Measurements from ENCODE around the gene ABLIM3.
A peak's percentile ranks its signal among the peaks of the same experiment; 100 is the strongest.

Gene ABLIM3

GRCh38 chr5:149217803-149218155 is 76.5 kb downstream of the ABLIM3 start:
- no peak for DNase-seq (ENCODE audit: low read depth in 3 of 3)

DNA sequence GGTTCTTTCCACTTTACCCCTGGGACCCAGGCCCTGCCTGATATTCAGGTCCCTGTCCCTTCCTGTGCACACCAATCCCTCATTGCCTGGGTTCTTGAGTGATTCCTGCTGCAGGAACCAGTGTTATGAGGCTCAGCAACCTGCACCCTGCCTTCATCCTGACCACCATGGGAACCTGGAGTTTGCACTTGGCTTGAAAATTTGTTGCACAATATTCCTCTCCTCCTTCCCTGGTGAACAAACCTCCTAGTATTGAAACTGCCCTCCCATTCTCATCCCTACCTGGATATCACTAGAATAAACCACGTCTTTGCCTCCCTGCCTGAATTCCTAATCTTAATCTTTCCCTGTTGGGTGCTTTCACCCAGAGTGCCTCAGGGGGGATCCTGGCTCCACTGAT is 78.3 kb downstream of the ABLIM3 start:
- no peak for DNase-seq (ENCODE audit: low read depth in 3 of 3)

GRCh38 chr5:149220750-149221149 is 79.5 kb downstream of the ABLIM3 start:
- DNase-seq (ENCODE audit: low read depth in 3 of 3), result no peak

GRCh38 chr5:149221326-149221725 is 80.0 kb downstream of the ABLIM3 start:
- DNase-seq (ENCODE audit: low read depth in 3 of 3), result no peak

DNA sequence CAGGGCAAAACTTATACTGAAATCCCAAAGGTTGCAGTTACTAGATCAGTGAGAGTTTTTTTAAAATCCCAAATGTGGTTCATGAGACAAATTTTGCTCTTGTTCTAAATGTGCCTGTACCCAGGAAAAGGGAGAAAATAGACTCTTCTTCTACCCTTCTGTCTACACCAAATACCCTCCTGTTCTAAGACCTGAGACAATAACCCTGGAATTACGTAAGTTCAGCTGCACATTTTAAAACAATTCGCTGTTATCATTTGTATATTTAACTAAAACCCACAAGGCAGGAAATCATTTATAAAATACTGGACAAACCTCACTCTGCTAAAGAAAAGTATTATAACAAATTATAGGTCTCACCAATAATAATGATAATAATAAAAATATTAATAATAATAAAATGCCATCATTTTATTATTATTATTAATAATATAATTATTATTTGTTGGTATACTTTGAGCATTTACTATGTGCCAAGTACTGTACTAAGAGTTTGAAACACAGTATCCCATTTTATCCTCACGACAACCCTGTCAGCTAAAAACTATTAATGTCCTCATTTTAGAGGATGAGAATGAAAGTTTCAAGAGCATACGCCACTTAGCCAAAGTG is 80.5 kb downstream of the ABLIM3 start:
- DNase-seq (ENCODE audit: low read depth in 3 of 3), result no peak

GRCh38 chr5:149223081-149223848 is 82.0 kb downstream of the ABLIM3 start:
- DNase-seq (ENCODE audit: low read depth in 3 of 3), result no peak

DNA sequence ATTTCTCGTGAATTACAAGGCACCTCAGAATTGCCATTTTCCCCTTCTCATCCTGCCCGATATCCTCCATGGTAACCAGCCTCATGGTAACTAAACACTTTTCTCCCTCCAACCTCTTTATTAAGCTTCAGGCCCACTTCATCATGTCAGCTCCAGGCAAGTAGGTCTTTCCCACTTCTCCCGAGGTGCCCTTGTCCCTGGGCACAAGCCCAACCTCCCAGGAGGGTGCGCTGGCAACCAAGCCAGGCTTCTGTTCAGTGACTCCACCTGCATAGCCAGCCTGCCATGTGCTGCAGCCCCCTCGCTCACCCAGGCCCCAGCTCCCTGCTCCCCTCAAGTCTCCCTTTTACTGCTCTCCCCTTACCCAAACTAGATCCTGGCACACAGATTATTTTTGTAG is 83.0 kb downstream of the ABLIM3 start:
- DNase-seq (ENCODE audit: low read depth in 3 of 3), result no peak

DNA sequence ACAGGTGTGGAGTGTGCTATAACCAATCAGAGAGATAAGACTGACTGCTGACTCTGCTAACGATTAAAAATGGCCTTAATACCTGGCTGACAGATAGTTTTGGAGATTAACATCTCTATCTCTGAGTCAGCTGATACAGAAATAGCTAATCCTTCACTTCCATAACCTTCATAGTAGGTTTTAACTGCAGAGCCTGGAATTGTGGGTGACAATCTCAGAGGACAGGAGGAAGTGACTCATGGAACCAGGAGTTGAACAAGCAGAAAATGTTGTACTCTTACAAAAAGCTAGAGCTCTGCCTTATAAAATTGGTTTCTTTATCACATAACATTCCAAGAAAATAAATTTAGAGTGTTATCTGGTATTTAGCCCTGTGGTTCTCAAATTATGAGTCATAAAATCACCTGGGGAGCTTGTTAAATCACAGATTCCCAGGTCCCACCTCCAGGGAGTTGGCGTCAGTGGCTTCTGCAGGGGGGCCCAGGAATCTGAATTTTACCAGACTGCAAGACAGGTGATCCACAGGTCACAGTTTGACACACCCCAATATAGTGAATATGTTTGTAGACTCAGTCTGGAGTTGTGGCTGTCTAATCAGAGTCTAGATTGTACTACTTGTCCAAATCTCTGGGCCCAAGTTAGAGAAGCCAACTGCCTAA is 86.0 kb downstream of the ABLIM3 start:
- no peak for DNase-seq (ENCODE audit: low read depth in 3 of 3)

GRCh38 chr5:149228618-149229297 is 87.5 kb downstream of the ABLIM3 start:
- no peak for DNase-seq (ENCODE audit: low read depth in 3 of 3)

DNA sequence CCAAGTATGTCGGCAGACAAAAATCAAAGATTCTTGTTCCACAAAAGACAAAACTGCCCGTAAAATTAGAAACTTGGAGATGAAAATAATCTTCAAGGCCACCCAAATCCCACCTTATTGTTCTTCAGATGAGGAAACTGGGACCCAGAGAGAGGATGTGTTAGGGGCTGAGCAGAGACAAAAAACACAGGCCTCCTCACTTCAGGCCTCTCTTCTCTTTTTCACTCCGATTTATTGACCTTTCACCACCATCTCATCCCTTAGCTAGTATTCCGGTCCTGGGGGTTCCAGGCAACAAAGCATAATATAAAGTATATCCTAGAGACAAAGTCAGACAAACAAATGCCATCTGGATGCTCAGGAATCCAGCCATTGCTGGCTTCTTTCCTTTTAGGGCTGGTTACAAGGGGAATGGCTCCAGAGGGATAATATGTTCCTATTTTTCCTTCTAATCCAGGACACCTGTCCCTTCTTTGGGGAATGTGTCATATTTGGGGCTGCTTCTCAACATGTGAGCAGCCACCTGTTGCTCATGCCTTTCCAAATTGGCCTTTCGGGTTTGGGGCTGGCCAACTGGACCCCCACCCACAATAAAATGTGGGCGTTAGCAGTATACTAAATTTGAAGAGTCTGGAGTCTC is 88.1 kb downstream of the ABLIM3 start:
- DNase-seq (ENCODE audit: low read depth in 3 of 3), result no peak

DNA sequence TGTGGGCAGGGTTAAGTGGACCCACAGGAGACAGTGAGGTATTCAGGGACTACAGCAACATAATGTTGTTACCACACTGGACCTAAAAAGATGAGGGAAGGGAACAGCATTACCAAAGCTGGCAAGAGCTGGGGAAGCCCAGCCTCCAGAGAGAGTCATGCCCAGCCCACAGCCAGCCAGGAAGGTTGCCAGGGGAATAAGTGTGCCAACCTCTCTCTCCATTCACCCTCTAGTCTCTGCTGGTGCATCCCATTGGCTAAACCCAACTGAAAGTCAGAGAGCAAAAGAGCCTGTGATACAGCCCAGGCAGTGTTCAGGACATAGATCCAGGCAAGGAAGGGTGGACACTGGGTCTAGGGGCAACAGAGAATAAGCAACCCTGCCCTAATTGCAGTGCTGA is 94.5 kb downstream of the ABLIM3 start:
- no peak for DNase-seq (ENCODE audit: low read depth in 3 of 3)

DNA sequence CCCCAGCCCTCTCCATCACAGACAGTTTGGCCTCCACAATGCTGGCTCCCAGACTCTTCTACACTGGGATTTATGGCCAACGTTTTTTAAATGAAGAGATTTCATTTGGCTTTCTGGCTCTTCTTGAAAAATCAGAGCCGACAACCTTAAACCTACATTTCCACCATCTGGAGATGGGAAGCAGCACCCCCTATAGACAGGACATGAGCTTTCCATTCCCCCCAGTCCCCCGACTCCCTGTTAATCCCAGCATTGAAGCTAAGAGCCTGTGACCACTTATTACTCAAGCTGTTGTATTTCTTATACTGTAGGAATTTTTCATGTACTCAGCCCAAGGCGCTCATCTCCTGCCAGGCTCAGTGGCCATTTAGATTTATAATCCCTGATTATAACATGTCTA is 96.4 kb downstream of the ABLIM3 start:
- no peak for DNase-seq (ENCODE audit: low read depth in 3 of 3)

GRCh38 chr5:149238540-149238939 is 97.2 kb downstream of the ABLIM3 start:
- no peak for DNase-seq (ENCODE audit: low read depth in 3 of 3)

DNA sequence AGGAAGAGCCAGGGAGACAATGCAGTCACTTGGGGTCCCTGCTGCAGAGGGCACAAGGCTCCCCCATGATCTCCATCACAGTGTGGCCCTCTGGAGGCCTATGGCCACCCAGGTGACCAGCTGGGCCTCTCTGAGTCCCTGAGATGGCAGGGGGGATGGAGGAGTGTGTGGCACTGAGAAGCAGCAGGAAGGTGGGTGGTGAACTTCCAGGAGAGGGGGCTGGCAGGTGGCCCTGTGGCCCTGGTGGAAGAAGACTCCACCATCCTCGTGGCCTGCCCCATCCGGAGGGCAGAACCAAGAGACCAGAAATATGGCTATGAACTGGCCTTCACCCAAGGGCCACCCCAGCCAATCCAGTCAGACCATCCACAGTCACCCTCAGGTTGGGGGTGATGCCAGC is 98.6 kb downstream of the ABLIM3 start:
- no peak for DNase-seq (ENCODE audit: low read depth in 3 of 3)

DNA sequence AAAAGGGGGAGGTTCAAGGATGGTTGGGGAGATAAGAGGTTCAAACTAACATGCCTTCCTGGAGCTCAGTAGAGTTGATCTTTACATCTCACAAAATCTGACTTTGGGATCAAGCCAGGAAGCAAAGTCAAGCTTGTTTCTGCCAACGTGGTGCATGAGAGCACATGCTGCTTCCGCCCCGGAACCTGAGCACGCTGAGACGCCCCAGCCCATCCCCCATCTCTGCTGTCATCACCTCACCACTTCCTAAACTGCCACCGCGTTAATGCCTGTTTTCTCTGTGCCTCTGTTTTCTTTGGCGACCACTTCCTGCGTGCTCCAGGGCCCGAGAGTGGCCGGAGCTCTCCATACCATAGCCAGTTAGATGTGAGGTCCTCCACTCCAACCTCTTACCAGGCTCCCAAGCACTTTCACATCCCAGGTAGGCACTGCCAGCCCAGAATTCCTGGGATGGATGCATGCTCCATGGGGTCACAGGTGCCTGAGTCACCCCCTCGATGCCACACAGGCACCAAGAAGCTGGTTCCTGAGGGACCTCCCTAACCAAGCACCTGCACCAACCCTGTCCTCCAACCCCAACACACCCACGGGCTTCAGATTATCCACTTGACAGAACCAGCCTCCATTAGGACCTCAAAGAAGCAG is 99.2 kb downstream of the ABLIM3 start:
- peak; percentile 51 to 75 (median 63) for DNase-seq (ENCODE audit: low read depth in 3 of 3)

DNA sequence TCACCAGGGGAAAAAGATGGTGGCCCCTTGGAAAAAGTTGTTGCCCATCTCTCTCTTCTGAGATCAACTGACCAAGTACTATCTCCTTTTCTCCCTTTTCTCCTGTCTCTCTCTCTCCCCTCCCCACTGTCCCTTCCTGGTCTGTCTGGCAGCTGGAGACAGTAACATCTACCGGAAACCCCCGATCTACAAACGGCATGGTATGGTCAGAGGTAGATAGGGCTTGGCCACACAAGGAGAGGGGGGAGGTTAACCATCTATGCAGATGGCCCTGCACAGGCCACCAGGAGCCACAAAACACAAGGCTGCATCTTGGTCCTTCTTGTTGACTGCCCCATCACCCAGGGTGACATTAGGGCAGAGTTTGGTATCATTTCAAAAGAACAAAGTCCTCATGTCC is 101.0 kb downstream of the ABLIM3 start:
- no peak for DNase-seq (ENCODE audit: low read depth in 3 of 3)

- DNase-seq (ENCODE audit: low read depth in 3 of 3), result no peak
Measured at GRCh38 chr5:149246906-149247305, 105.6 kb downstream of the ABLIM3 start.

GRCh38 chr5:149247726-149248125 is 106.4 kb downstream of the ABLIM3 start:
- DNase-seq (ENCODE audit: low read depth in 3 of 3), result no peak

GRCh38 chr5:149251546-149251945 is 110.3 kb downstream of the ABLIM3 start:
- DNase-seq (ENCODE audit: low read depth in 3 of 3), result no peak

DNA sequence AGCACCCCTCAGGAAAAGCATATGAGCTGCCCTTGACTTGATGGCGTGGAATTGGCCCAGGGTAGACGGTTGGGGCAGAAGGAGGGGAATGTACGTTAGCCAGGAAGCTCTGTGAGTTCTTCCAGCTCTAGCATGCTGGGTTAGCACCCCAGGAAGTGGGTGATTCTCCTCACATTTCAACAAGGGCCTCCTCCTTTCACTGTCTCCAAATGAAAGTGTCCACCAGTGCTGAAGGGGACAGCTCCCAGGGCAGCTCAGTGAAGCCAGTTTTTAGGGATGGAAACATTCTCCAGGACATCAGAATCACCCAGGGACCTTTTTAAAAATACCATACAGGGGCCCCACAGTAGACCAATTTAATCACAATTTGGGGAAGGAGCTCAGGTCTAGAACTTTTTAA is 113.2 kb downstream of the ABLIM3 start:
- no peak for DNase-seq (ENCODE audit: low read depth in 3 of 3)

- DNase-seq (ENCODE audit: low read depth in 3 of 3), result no peak
Measured at GRCh38 chr5:149256451-149256850, 115.2 kb downstream of the ABLIM3 start.

DNA sequence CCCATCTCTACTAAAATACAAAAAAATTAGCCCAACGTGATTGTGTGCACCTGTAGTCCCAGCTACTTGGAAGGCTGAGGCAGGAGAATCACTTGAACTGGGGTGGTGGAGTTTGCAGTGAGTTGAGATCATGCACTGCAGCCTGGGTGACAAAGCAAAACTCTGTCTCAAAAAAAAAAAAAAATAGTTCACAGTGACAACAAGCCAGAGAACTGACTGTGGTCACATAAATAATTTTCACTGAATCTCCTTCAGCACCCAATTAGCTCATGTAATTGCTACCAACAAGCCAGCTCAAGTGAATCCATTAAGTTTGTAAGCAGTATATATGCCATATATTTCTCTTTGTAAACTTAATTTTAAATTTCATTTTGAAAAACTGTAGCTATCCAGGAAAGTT is 115.8 kb downstream of the ABLIM3 start:
- no peak for DNase-seq (ENCODE audit: low read depth in 3 of 3)

Data from stimulated activated CD4-positive, alpha-beta T cell treated with anti-CD3 and anti-CD28 coated beads, TNF-alpha, amount 100 ng/mL, for 48 hours (primary cell).